GM21737 (cell line): ENCODE data around the gene SHKBP1.
"Not testable (repeated sequence)": the region's sequence is repeated elsewhere in the genome, so short reads cannot be mapped to it uniquely, and the experiment has no call there.

Source experiments
- ATAC-seq: cut with Tn5 transposase; IDR thresholded peaks from one replicate; pipeline ENCODE4 v1.9.1; 2021; ENCODE audit warnings: mild to moderate bottlenecking, moderate library complexity; ENCODE audit not compliant: unreplicated experiment

Gene SHKBP1

GRCh38 chr19:40613690-40614621 lies 37.3 kb downstream of the SHKBP1 start:
- ATAC-seq, result peak; percentile 49

- no peak for ATAC-seq
Observed at GRCh38 chr19:40614622-40615411, 38.1 kb downstream of the SHKBP1 start.

GRCh38 chr19:40616178-40616577 lies 39.5 kb downstream of the SHKBP1 start:
- no peak for ATAC-seq

GRCh38 chr19:40616941-40617340 lies 40.3 kb downstream of the SHKBP1 start:
- no peak for ATAC-seq

- ATAC-seq, result no peak
Observed at GRCh38 chr19:40617961-40618360, 41.3 kb downstream of the SHKBP1 start.

- ATAC-seq, result no peak
Observed at GRCh38 chr19:40619333-40620160, 42.9 kb downstream of the SHKBP1 start.

- no peak for ATAC-seq
Observed at GRCh38 chr19:40620161-40620485, 43.5 kb downstream of the SHKBP1 start.

- ATAC-seq, result no peak
Observed at GRCh38 chr19:40621283-40621682, 44.6 kb downstream of the SHKBP1 start.

GRCh38 chr19:40621966-40622772 lies 45.5 kb downstream of the SHKBP1 start:
- ATAC-seq, result no peak

GRCh38 chr19:40622773-40623075 lies 46.1 kb downstream of the SHKBP1 start:
- ATAC-seq, result no peak

- ATAC-seq, result no peak
Observed at GRCh38 chr19:40623403-40624251, 47.0 kb downstream of the SHKBP1 start.

- not testable (repeated sequence) for ATAC-seq
Observed at GRCh38 chr19:40624369-40625153, 47.9 kb downstream of the SHKBP1 start.

GRCh38 chr19:40625406-40626120 lies 48.9 kb downstream of the SHKBP1 start:
- ATAC-seq, result no peak

- no peak for ATAC-seq
Observed at GRCh38 chr19:40626918-40627317, 50.2 kb downstream of the SHKBP1 start.

- no peak for ATAC-seq
Observed at GRCh38 chr19:40627486-40628279, 51.0 kb downstream of the SHKBP1 start.

- no peak for ATAC-seq
Observed at GRCh38 chr19:40629346-40629745, 52.7 kb downstream of the SHKBP1 start.

GRCh38 chr19:40630571-40631160 lies 54.0 kb downstream of the SHKBP1 start:
- no peak for ATAC-seq
